Measurements from ENCODE around the gene PRKCA.

Gene PRKCA

GRCh38 chr17:66583112-66583748 lies 280.8 kb downstream of the PRKCA start:
- ATAC-seq (no peak), DNase-seq (no peak)
- Mint-ChIP-seq H3K4me3 (no peak overlapping the region), H3K27me3 (no peaks in the 10 kb centered on the region), H3K9me3 (no peaks in the 10 kb centered on the region), H3K4me1 (peaks cover 18% of the 10 kb centered on the region), H3K36me3 (ENCODE audit: low read depth) (peaks cover 44% of the 10 kb centered on the region), H3K27ac (no peak overlapping the region)

GRCh38 chr17:66584927-66585326 lies 282.5 kb downstream of the PRKCA start:
- ATAC-seq: no peak
- H3K27ac Mint-ChIP-seq: no peak overlapping the region

DNA sequence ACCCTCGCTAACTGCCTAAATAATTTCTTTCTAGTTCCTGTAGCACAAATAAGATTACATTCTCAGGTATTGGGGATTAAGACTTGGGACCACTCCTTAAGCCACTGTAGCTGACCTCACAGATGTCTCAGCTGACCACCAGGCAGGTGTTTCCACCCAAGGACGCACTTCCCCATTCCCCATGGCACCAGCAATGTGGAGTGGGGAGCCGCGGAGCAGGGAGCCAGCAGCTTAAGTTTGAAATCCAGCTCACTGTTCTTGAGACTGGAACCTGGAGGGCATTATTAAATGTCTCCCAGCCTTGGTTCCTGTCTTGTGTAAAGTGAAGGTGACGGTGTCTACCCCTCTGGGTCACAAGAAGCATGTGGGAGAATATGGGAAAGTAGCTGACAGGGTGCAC lies 283.1 kb downstream of the PRKCA start:
- DNase-seq (no peak), ATAC-seq (no peak)
- Mint-ChIP-seq H3K9me3 (no peaks in the 10 kb centered on the region), H3K27me3 (no peaks in the 10 kb centered on the region), H3K36me3 (ENCODE audit: low read depth) (peaks cover 36% of the 10 kb centered on the region), H3K4me3 (no peak overlapping the region), H3K27ac (no peak overlapping the region), H3K4me1 (peaks cover 12% of the 10 kb centered on the region)

More at GRCh38 chr17:66584927-66585326, 282.5 kb downstream of the PRKCA start:
- Mint-ChIP-seq H3K27me3 (no peaks in the 10 kb centered on the region), H3K4me3 (no peak overlapping the region), H3K9me3 (no peaks in the 10 kb centered on the region), H3K36me3 (ENCODE audit: low read depth) (peaks cover 38% of the 10 kb centered on the region), H3K4me1 (peaks cover 12% of the 10 kb centered on the region)
- no peak for DNase-seq

DNA sequence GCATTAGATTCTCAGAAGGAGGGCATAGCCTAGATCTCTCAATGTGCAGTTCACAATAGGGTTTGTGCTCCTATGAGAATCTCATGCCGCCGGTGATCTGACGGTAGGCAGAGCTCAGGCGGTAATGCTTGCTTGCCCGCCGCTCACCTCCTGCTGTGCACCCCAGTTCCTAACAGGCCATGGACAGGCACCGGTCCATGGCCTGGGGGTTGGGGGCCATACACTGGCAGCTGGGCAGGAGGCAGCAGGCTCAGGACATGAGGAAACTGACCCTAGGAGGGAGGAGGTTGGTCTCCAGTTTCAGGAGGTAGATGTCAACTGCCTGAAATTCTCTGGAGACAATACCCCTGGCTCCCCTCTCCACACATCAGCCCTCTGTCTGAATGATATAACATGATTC lies 287.5 kb downstream of the PRKCA start:
- Mint-ChIP-seq H3K9me3 (peaks cover 4% of the 10 kb centered on the region), H3K4me3 (no peak overlapping the region), H3K4me1 (peaks cover 16% of the 10 kb centered on the region), H3K36me3 (ENCODE audit: low read depth) (peaks cover 24% of the 10 kb centered on the region), H3K27me3 (no peaks in the 10 kb centered on the region), H3K27ac (no peak overlapping the region)
- ATAC-seq: no peak
- DNase-seq: no peak

DNA sequence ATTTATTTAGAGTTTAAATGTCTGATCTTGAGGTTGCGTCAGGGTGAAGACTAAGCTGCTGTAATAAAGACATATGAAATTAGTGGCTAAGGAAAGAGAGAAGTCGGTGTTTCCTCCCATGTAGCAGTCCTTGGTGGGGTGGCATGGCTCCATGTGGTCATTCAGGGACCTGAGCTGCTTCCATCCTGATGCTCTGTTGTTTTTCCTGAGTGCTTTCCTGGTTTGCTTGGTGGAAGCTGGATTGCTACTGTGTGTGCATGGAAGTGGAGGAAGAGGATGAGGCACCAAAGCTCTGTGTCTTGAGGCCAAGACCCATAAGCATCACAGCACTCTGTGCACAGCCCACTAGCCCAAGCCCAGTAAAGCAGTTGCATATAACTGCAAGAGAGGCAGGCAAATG lies 290.7 kb downstream of the PRKCA start:
- Mint-ChIP-seq H3K27me3 (no peaks in the 10 kb centered on the region), H3K27ac (peak overlapping the region; percentile 20), H3K9me3 (peaks cover 4% of the 10 kb centered on the region), H3K4me3 (no peak overlapping the region), H3K36me3 (ENCODE audit: low read depth) (peaks cover 33% of the 10 kb centered on the region), H3K4me1 (peaks cover 6% of the 10 kb centered on the region)
- DNase-seq (no peak), ATAC-seq (no peak)

DNA sequence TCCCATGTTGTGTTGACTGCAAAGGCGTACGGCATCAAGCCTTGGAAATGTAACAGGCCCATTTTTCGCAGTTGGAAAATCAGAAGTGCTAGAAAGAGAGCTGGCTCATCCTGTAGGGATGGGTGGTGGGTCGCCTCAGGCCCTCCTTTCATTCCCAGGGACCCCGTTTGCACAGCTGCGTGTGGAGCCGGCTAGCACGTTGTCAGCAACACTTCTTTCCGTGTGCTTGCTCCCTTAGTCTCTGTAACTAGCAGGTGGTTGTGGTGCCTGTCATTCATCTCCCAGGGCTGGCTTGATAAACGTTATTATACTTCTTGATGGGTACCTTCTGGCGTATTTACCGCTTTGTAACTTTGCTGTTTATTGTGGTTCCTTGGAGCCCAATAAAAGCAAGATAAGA lies 293.5 kb downstream of the PRKCA start:
- H3K4me1 Mint-ChIP-seq: peaks cover 4% of the 10 kb centered on the region
- H3K27ac Mint-ChIP-seq: no peak overlapping the region
- no peaks in the 10 kb centered on the region for H3K27me3 Mint-ChIP-seq
- ATAC-seq (no peak), DNase-seq (no peak)
- H3K9me3 Mint-ChIP-seq: peaks cover 4% of the 10 kb centered on the region
- no peak overlapping the region for H3K4me3 Mint-ChIP-seq
- H3K36me3 Mint-ChIP-seq (ENCODE audit: low read depth): peaks cover 29% of the 10 kb centered on the region

GRCh38 chr17:66602659-66603384 lies 300.4 kb downstream of the PRKCA start:
- H3K27me3 Mint-ChIP-seq: no peaks in the 10 kb centered on the region
- no peak for ATAC-seq
- no peak overlapping the region for H3K4me3 Mint-ChIP-seq
- H3K4me1 Mint-ChIP-seq: peaks cover 5% of the 10 kb centered on the region
- no peak for DNase-seq
- H3K27ac Mint-ChIP-seq: no peak overlapping the region
- peaks cover 7% of the 10 kb centered on the region for H3K36me3 Mint-ChIP-seq (ENCODE audit: low read depth)
- no peaks in the 10 kb centered on the region for H3K9me3 Mint-ChIP-seq

- no peak for DNase-seq
- Mint-ChIP-seq H3K9me3 (peaks cover 11% of the 10 kb centered on the region), H3K27ac (no peak overlapping the region), H3K36me3 (ENCODE audit: low read depth) (peaks cover 21% of the 10 kb centered on the region), H3K27me3 (no peaks in the 10 kb centered on the region), H3K4me3 (no peak overlapping the region), H3K4me1 (peaks cover 5% of the 10 kb centered on the region)
- no peak for ATAC-seq
Measured at GRCh38 chr17:66604376-66604775, 302.0 kb downstream of the PRKCA start.

- peaks cover 29% of the 10 kb centered on the region for H3K36me3 Mint-ChIP-seq (ENCODE audit: low read depth)
- H3K4me1 Mint-ChIP-seq: peaks cover 8% of the 10 kb centered on the region
- H3K27me3 Mint-ChIP-seq: no peaks in the 10 kb centered on the region
- peaks cover 16% of the 10 kb centered on the region for H3K9me3 Mint-ChIP-seq
- H3K27ac Mint-ChIP-seq: no peak overlapping the region
- ATAC-seq (no peak), DNase-seq (no peak)
- no peak overlapping the region for H3K4me3 Mint-ChIP-seq
Measured at GRCh38 chr17:66605541-66605940, 303.1 kb downstream of the PRKCA start.

GRCh38 chr17:66610361-66611133 lies 308.1 kb downstream of the PRKCA start:
- Mint-ChIP-seq H3K4me1 (peaks cover 13% of the 10 kb centered on the region), H3K27ac (no peak overlapping the region), H3K9me3 (peaks cover 29% of the 10 kb centered on the region), H3K4me3 (peak overlapping the region; percentile 21), H3K27me3 (no peaks in the 10 kb centered on the region), H3K36me3 (ENCODE audit: low read depth) (peaks cover 37% of the 10 kb centered on the region)
- ATAC-seq: no peak
- DNase-seq: no peak

- H3K27me3 Mint-ChIP-seq: no peaks in the 10 kb centered on the region
- H3K4me3 Mint-ChIP-seq: no peak overlapping the region
- peaks cover 15% of the 10 kb centered on the region for H3K4me1 Mint-ChIP-seq
- DNase-seq (no peak), ATAC-seq (no peak)
- peaks cover 37% of the 10 kb centered on the region for H3K36me3 Mint-ChIP-seq (ENCODE audit: low read depth)
- no peak overlapping the region for H3K27ac Mint-ChIP-seq
- peaks cover 29% of the 10 kb centered on the region for H3K9me3 Mint-ChIP-seq
Measured at GRCh38 chr17:66611397-66611796, 309.0 kb downstream of the PRKCA start.

DNA sequence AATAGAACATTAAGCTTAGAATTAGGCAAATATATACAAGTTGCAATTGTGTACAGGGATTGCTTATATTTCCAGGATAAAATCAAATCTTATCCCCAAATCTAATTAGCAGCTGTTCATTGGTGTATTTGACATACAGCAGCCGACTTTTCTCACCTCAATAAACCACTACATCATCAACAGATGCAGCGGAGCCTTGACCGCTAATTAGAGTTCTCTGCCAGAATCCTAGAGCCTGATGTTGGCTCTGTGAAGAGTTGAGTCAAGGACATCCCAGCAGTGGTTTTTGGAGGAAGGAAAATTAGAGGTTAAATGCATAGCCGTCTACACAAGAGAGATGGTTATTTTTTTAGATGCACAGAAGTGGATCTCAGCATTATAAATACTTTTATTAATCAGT lies 310.6 kb downstream of the PRKCA start:
- ATAC-seq (no peak), DNase-seq (no peak)
- peaks cover 18% of the 10 kb centered on the region for H3K4me1 Mint-ChIP-seq
- H3K9me3 Mint-ChIP-seq: peaks cover 29% of the 10 kb centered on the region
- peak overlapping the region; percentile 3 for H3K27ac Mint-ChIP-seq
- H3K36me3 Mint-ChIP-seq (ENCODE audit: low read depth): peaks cover 31% of the 10 kb centered on the region
- H3K4me3 Mint-ChIP-seq: no peak overlapping the region
- H3K27me3 Mint-ChIP-seq: no peaks in the 10 kb centered on the region

DNA sequence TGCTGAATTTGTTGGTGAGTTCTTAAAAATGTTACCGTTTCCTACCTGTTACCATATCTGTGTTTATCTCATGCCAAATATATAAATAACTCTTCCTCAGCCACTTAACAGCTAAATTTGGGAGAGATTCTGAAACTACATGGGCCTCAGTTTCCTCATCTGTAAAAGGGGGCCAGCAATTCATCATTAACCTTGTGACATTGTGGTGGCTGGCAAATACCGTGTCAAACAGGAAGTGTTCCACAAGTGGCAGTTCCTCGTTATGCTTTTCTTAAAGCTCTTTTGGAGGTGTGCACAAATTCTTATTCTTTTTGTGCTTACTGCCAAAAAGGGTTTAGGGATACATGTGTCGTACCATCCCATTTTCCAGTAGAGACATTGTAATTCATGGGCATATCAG lies 312.1 kb downstream of the PRKCA start:
- Mint-ChIP-seq H3K9me3 (peaks cover 17% of the 10 kb centered on the region), H3K36me3 (ENCODE audit: low read depth) (peaks cover 18% of the 10 kb centered on the region), H3K27ac (no peak overlapping the region), H3K4me1 (peaks cover 22% of the 10 kb centered on the region), H3K4me3 (no peak overlapping the region), H3K27me3 (no peaks in the 10 kb centered on the region)
- ATAC-seq (no peak), DNase-seq (no peak)

DNA sequence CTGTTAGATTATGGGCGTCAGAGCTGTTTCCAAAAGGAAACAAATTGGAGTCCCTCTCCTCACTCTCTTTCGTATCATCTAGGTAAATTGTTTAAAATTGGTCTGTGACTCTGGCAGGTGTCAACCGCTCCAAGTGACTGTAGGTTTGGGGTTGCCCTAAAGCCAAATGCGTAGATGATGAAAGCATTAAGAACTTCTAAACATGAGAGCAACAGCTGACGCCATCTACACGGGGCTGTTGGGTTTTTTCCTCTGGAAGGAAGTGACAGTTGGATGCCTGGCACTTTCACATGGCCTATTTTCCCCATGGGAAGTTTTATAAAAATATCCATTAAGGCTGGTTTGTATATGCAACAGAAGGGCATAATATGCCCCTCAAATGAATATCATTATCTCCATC lies 316.8 kb downstream of the PRKCA start:
- no peaks in the 10 kb centered on the region for H3K27me3 Mint-ChIP-seq
- H3K4me1 Mint-ChIP-seq: peaks cover 35% of the 10 kb centered on the region
- no peak for DNase-seq
- no peak overlapping the region for H3K4me3 Mint-ChIP-seq
- no peaks in the 10 kb centered on the region for H3K9me3 Mint-ChIP-seq
- H3K36me3 Mint-ChIP-seq (ENCODE audit: low read depth): peaks cover 17% of the 10 kb centered on the region
- no peak for ATAC-seq
- no peak overlapping the region for H3K27ac Mint-ChIP-seq

DNA sequence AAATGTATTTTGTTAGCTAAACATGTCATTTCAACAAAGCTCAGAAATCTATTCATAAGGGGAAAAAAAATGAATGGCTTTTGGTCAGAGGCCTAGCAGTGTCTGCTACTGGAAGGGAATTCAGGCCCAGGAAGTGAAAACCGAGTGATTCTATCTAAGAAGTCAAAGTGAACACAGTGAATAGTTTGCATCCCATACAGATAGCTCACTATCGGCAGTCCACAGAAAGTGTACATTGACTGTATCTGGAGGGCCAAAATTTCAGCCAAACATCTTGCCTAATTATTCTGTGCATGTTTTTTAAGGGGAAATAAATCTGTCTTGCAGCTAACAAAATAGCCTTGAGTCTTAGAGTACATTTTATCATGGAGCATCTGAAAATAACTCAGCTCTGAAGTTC lies 318.1 kb downstream of the PRKCA start:
- Mint-ChIP-seq H3K4me3 (no peak overlapping the region), H3K4me1 (peaks cover 34% of the 10 kb centered on the region), H3K36me3 (ENCODE audit: low read depth) (peaks cover 17% of the 10 kb centered on the region), H3K27ac (no peak overlapping the region), H3K27me3 (no peaks in the 10 kb centered on the region), H3K9me3 (no peaks in the 10 kb centered on the region)
- no peak for DNase-seq
- no peak for ATAC-seq
